HEK293 (cell line): ENCODE data around the gene EPHA4.

Experiments
- CTCF ChIP-seq: fragments of 450-650 bp; formaldehyde crosslinking; IDR thresholded peaks from 2 replicates; pipeline ENCODE4 v1.5.1; 2016; ENCODE audit warnings: missing biosample characterization, missing genetic modification characterization
- REST ChIP-seq: fragments of 450-650 bp; formaldehyde crosslinking; IDR thresholded peaks from 2 replicates; pipeline ENCODE4 v1.5.1; 2016; ENCODE audit warnings: missing biosample characterization, missing genetic modification characterization
- ZBTB7A ChIP-seq: fragments of 450-650 bp; formaldehyde crosslinking; IDR thresholded peaks from 2 replicates; pipeline ENCODE4 v1.5.1; 2016; ENCODE audit warnings: low read depth, missing biosample characterization, missing genetic modification characterization
- ZBTB8A ChIP-seq: fragments of 450-650 bp; formaldehyde crosslinking; IDR thresholded peaks from 2 replicates; pipeline ENCODE4 v1.5.1; 2016; ENCODE audit warnings: missing biosample characterization, missing genetic modification characterization
- TF ChIP-seq, protein P1 (sequence below): fragments of 450-650 bp; formaldehyde crosslinking; IDR thresholded peaks from 2 replicates; pipeline ENCODE4 v1.5.1; 2016; ENCODE audit warnings: missing biosample characterization, missing genetic modification characterization

DNA sequence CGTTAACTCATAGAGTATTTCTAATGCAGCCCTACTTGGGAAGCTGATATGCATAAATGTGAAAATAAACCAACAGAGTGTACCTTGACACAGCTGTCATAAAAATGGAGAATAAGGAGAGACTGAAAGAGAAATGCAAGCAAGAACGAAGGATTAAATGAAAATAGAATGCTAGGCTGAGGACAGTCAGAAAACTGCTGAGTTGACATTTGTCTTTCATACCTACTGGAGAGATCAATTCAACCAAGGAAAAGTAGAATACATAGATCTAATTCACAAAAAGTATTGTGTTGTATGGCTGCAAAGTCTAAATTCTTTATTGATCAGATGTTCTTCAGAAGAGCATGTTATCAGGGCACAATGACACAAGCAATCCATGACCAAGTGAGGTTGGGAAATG lies 112.0 kb downstream of the EPHA4 start:
- TF ChIP-seq CTCF (tag by site-specific recombination), result no peak
- no peak for TF ChIP-seq ZBTB8A
- TF ChIP-seq, protein P1, sequence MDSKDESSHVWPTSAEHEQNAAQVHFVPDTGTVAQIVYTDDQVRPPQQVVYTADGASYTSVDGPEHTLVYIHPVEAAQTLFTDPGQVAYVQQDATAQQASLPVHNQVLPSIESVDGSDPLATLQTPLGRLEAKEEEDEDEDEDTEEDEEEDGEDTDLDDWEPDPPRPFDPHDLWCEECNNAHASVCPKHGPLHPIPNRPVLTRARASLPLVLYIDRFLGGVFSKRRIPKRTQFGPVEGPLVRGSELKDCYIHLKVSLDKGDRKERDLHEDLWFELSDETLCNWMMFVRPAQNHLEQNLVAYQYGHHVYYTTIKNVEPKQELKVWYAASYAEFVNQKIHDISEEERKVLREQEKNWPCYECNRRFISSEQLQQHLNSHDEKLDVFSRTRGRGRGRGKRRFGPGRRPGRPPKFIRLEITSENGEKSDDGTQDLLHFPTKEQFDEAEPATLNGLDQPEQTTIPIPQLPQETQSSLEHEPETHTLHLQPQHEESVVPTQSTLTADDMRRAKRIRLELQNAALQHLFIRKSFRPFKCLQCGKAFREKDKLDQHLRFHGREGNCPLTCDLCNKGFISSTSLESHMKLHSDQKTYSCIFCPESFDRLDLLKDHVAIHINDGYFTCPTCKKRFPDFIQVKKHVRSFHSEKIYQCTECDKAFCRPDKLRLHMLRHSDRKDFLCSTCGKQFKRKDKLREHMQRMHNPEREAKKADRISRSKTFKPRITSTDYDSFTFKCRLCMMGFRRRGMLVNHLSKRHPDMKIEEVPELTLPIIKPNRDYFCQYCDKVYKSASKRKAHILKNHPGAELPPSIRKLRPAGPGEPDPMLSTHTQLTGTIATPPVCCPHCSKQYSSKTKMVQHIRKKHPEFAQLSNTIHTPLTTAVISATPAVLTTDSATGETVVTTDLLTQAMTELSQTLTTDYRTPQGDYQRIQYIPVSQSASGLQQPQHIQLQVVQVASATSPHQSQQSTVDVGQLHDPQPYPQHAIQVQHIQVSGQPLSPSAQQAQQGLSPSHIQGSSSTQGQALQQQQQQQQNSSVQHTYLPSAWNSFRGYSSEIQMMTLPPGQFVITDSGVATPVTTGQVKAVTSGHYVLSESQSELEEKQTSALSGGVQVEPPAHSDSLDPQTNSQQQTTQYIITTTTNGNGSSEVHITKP (tag by site-specific recombination), result no peak
- no peak for TF ChIP-seq ZBTB7A
- no peak for TF ChIP-seq REST
